ENCODE data around the gene ADAM22. TPM values are rescaled to one million over a fixed set of nuclear protein-coding genes. Genes with fewer than 3 reads are reported as not detected.

The ADAM22 gene
- total and polyA plus RNA-seq, 10 of the 15 experiments (the other 5 are each of a cell fraction or from before 2014, with no cell fraction given), result 1.4 to 24.5 (median 7.6) TPM

GRCh38 chr7:88141479-88141878, 207.4 kb downstream of the ADAM22 start (continued):
- no peak for TF ChIP-seq PKNOX1 (IDR thresholded peaks at IDR 0.05)

DNA sequence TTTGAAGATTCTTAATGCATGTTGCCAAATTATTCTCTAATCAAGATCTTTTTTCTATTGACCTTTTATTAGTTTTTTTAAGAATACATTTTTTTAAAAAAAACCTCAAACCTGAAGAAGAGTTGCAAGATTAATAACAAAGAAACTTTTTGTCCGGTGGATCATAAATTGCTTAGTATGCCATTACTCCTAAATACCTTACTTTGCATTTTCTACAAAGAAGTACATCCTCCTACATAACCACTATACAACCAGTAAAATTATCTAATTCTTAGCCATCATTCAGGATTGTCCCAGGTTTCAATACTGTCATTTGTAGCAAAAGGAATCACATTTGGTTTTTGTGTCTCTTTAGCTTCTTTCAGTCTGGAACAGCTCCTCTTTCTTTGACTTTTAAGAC, 207.9 kb downstream of the ADAM22 start:
- TF ChIP-seq CBFB (IDR thresholded peaks at IDR 0.05; ENCODE audit: low read depth) (no peak), IRF3 (IDR thresholded peaks at IDR 0.05) (no peak), WRNIP1 (IDR thresholded peaks at IDR 0.05; ENCODE audit: borderline replicate concordance, low read depth, low read length) (no peak), TCF12 (IDR thresholded peaks at IDR 0.05; ENCODE audit: low read depth, low read length) (no peak), NBN (IDR thresholded peaks at IDR 0.05) (no peak), FOS (IDR thresholded peaks at IDR 0.05; ENCODE audit: borderline replicate concordance, extremely low read depth, insufficient read length) (no peak), BCL11A (IDR thresholded peaks at IDR 0.05; ENCODE audit: low read depth, low read length) (no peak), RCOR1 (conservative IDR thresholded peaks at IDR 0.05; ENCODE audit: low read depth, low read length) (no peak), PKNOX1 (IDR thresholded peaks at IDR 0.05) (no peak), SUZ12 (IDR thresholded peaks at IDR 0.05; ENCODE audit: unreplicated experiment) (no peak), MTA3 (IDR thresholded peaks at IDR 0.05; ENCODE audit: borderline replicate concordance, low read length) (no peak)
- TF ChIP-seq, protein P1, sequence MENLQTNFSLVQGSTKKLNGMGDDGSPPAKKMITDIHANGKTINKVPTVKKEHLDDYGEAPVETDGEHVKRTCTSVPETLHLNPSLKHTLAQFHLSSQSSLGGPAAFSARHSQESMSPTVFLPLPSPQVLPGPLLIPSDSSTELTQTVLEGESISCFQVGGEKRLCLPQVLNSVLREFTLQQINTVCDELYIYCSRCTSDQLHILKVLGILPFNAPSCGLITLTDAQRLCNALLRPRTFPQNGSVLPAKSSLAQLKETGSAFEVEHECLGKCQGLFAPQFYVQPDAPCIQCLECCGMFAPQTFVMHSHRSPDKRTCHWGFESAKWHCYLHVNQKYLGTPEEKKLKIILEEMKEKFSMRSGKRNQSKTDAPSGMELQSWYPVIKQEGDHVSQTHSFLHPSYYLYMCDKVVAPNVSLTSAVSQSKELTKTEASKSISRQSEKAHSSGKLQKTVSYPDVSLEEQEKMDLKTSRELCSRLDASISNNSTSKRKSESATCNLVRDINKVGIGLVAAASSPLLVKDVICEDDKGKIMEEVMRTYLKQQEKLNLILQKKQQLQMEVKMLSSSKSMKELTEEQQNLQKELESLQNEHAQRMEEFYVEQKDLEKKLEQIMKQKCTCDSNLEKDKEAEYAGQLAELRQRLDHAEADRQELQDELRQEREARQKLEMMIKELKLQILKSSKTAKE (IDR thresholded peaks at IDR 0.05; ENCODE audit: low read depth, poor library complexity, severe bottlenecking), result no peak
- TF ChIP-seq, protein P2, sequence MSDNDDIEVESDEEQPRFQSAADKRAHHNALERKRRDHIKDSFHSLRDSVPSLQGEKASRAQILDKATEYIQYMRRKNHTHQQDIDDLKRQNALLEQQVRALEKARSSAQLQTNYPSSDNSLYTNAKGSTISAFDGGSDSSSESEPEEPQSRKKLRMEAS (IDR thresholded peaks at IDR 0.05; ENCODE audit: low read depth, low read length), result no peak
- in situ Hi-C loops (cut with MboI), result no loop called here
- H3K27me3 ChIP-seq (replicated peaks in 1 of 2; ENCODE audit: control insufficient read depth in 2 of 2, insufficient read depth in 2 of 2, low read length in 1 of 2), result no peaks in the 10 kb centered on the region
- ChIA-PET POLR2A (interaction anchor here (0.6 kb wide), 1 partner anchor 91 kb away, joined by 5 read pairs; no protein-coding TSS in a partner anchor), RAD21 (ENCODE audit: unreplicated experiment) (no interaction called here), CTCF (interaction anchor here (1.6 kb wide), 1 partner anchor 28 kb away, joined by 5 read pairs; no protein-coding TSS in a partner anchor), SMC1A (ENCODE audit: uncharacterized antibody, unreplicated experiment) (interaction anchor here (1.8 to 1.9 kb wide), 2 partner anchors 11 to 27 kb away, joined by 4 to 5 read pairs; no protein-coding TSS in a partner anchor)
- no peak for FAIRE-seq
- H3K9ac ChIP-seq (ENCODE audit: control insufficient read depth, insufficient read depth, low read length), result no peak overlapping the region
- H3K9me3 ChIP-seq (replicated peaks; ENCODE audit: control insufficient read depth, insufficient read depth, low read length), result no peaks in the 10 kb centered on the region
- no peaks in the 10 kb centered on the region for H3K79me2 ChIP-seq (ENCODE audit: control insufficient read depth, insufficient read depth, low read length)
- no peaks in the 10 kb centered on the region for H3K4me1 ChIP-seq (ENCODE audit: control insufficient read depth, insufficient read depth, low read length)
- no peak overlapping the region for H3K4me2 ChIP-seq (ENCODE audit: control insufficient read depth, insufficient read depth)
- H2AFZ ChIP-seq (ENCODE audit: control insufficient read depth, low read depth, low read length), result no peak overlapping the region
- no peak overlapping the region for H3K27ac ChIP-seq (ENCODE audit: control insufficient read depth, insufficient read depth)
- H3K36me3 ChIP-seq (ENCODE audit: control insufficient read depth in 2 of 2, insufficient read depth in 2 of 2, low read length in 1 of 2), result no peaks in the 10 kb centered on the region; a peak in 1 of 4 replicates
- DNase-seq (ENCODE audit: low read depth, low spot score), result no peak
- H3K4me3 ChIP-seq, result no peak overlapping the region
- H4K20me1 ChIP-seq (ENCODE audit: control insufficient read depth, insufficient read depth), result no peaks in the 10 kb centered on the region
- intact Hi-C loops (cut with micrococcal nuclease; ENCODE audit: unreplicated experiment), result no loop called here
- ATAC-seq, result no peak
- BruUV-seq (replicated peaks), result no TSS peak
- WGBS (ENCODE audit: insufficient coverage, insufficient replicate concordance, low lambda C conversion rate, missing lambda C conversion rate), result 100% methylated on average over 1 of the region's 1 CpG

Measured in GM12878 (cell line).